Activated B cell treated with CpG ODN at 0.5 μM for 24 hours (primary cell): Measurements from ENCODE around the gene SUPT4H1. TPM values are rescaled to one million over a fixed set of nuclear protein-coding genes. Genes with fewer than 3 reads are reported as not detected.

ENCODE experiments used
- ATAC-seq: fragments of 200-7000 bp; cut with Tn5 transposase; one replicate; pipeline ENCODE4 v1.10.0; 2021; ENCODE audit warnings: low read depth, mild to moderate bottlenecking, moderate library complexity
- CTCF ChIA-PET: fragments of 350-600 bp; sonication (Branson Sonifier 250); formaldehyde crosslinking; loops from one replicate; lab custom pipeline; 2021; ENCODE audit warnings: antibody characterized with exemption; lab: Charles Lee
- POLR2A ChIA-PET: fragments of 350-600 bp; sonication (Branson Sonifier 250); formaldehyde crosslinking; loops from one replicate; lab custom pipeline; 2021; ENCODE audit warnings: antibody characterized with exemption; lab: Charles Lee
- DNase-seq: peaks from one replicate; pipeline ENCODE4 v3.0.0; 2022
- H3K27ac Mint-ChIP-seq: one replicate; pipeline ENCODE4 v1.8.0; 2020; ENCODE audit warnings: mixed read lengths
- H3K27me3 Mint-ChIP-seq: one replicate; pipeline ENCODE4 v1.8.0; 2021; ENCODE audit warnings: mixed read lengths
- H3K36me3 Mint-ChIP-seq: one replicate; pipeline ENCODE4 v1.8.0; 2021; ENCODE audit warnings: low read depth, mixed read lengths
- H3K4me1 Mint-ChIP-seq: one replicate; pipeline ENCODE4 v1.8.0; 2021; ENCODE audit warnings: mixed read lengths
- H3K4me3 Mint-ChIP-seq: one replicate; pipeline ENCODE4 v1.8.0; 2020; ENCODE audit warnings: mild to moderate bottlenecking, mixed read lengths
- H3K9me3 Mint-ChIP-seq: one replicate; pipeline ENCODE4 v1.8.0; 2020; ENCODE audit warnings: mixed read lengths
- CTCF ChIP-seq: fragments of 200-600 bp; IDR thresholded peaks from one replicate; pipeline ENCODE4 v1.8.0; 2022; ENCODE audit warnings: antibody characterized with exemption, mild to moderate bottlenecking
- intact Hi-C: fragments of 100-400 bp; cut with micrococcal nuclease; formaldehyde crosslinking; loops from one replicate; pipeline ENCODE4 v1.15.1; 2024
- total RNA-seq: library from RNA; stranded (reverse); gene quantifications from 2 replicates; pipeline ENCODE4 v1.2.3, GENCODE V29; 2022

SUPT4H1 gene
- total RNA-seq, 1 donor from 2014 or later = 90.2 TPM

- TF ChIP-seq CTCF = no peak
- POLR2A ChIA-PET = interaction anchor here (0.5 to 1.5 kb wide), 2 partner anchors 9 to 44 kb away, joined by 4 read pairs; partner anchors contain the start of gene SUPT4H1
- H3K9me3 Mint-ChIP-seq = no peaks in the 10 kb centered on the region
- H3K27ac Mint-ChIP-seq = no peak overlapping the region
- CTCF ChIA-PET = no interaction called here
- no peaks in the 10 kb centered on the region for H3K27me3 Mint-ChIP-seq
- no peaks in the 10 kb centered on the region for H3K36me3 Mint-ChIP-seq
- no peak for ATAC-seq
- intact Hi-C loops = no loop called here
- no peak overlapping the region for H3K4me3 Mint-ChIP-seq
- no peak for DNase-seq
- H3K4me1 Mint-ChIP-seq = peaks cover 4% of the 10 kb centered on the region
Measured at GRCh38 chr17:58308173-58308984, 43.6 kb downstream of the SUPT4H1 start.

GRCh38 chr17:58307468-58308172 lies 44.4 kb downstream of the SUPT4H1 start:
- POLR2A ChIA-PET = interaction anchor here (0.5 kb wide), 1 partner anchor 8 kb away, joined by 4 read pairs; no protein-coding TSS in a partner anchor
- no peak for DNase-seq
- no peak for ATAC-seq
- H3K4me1 Mint-ChIP-seq = peaks cover 7% of the 10 kb centered on the region
- no peaks in the 10 kb centered on the region for H3K36me3 Mint-ChIP-seq
- no peak overlapping the region for H3K4me3 Mint-ChIP-seq
- intact Hi-C loops = no loop called here
- CTCF ChIA-PET = interaction anchor here (1.6 kb wide), 1 partner anchor 10 kb away, joined by 5 read pairs; no protein-coding TSS in a partner anchor
- H3K27ac Mint-ChIP-seq = no peak overlapping the region
- no peaks in the 10 kb centered on the region for H3K9me3 Mint-ChIP-seq
- no peak for TF ChIP-seq CTCF
- H3K27me3 Mint-ChIP-seq = no peaks in the 10 kb centered on the region

- Mint-ChIP-seq H3K4me3 (no peak overlapping the region), H3K36me3 (no peaks in the 10 kb centered on the region), H3K9me3 (no peaks in the 10 kb centered on the region), H3K27me3 (no peaks in the 10 kb centered on the region), H3K27ac (no peak overlapping the region), H3K4me1 (peaks cover 7% of the 10 kb centered on the region)
- CTCF ChIA-PET = interaction anchor here (1.6 kb wide), 1 partner anchor 11 kb away, joined by 5 read pairs; no protein-coding TSS in a partner anchor
- POLR2A ChIA-PET = no interaction called here
- DNase-seq (no peak), ATAC-seq (no peak)
- TF ChIP-seq CTCF = no peak
- intact Hi-C loops = no loop called here
Measured at GRCh38 chr17:58306131-58306951, 45.7 kb downstream of the SUPT4H1 start.

- Mint-ChIP-seq H3K9me3 (no peaks in the 10 kb centered on the region), H3K36me3 (no peaks in the 10 kb centered on the region), H3K27me3 (no peaks in the 10 kb centered on the region), H3K4me3 (no peak overlapping the region), H3K4me1 (peaks cover 7% of the 10 kb centered on the region), H3K27ac (no peak overlapping the region)
- ATAC-seq (no peak), DNase-seq (no peak)
- TF ChIP-seq CTCF = no peak
- intact Hi-C loops = no loop called here
- ChIA-PET POLR2A (interaction anchor here (2.1 kb wide), 1 partner anchor 23 kb away, joined by 8 read pairs; the partner anchor contains the start of gene TSPOAP1), CTCF (interaction anchor here (1.0 to 3.2 kb wide), 4 partner anchors 9 to 168 kb away, joined by 3 to 12 read pairs (median 4); no protein-coding TSS in a partner anchor)
Measured at GRCh38 chr17:58305626-58306025, 46.4 kb downstream of the SUPT4H1 start.
